NB4 (cell line): ENCODE results near the gene RASD1.

Experiments
- MAX ChIP-seq: IDR thresholded peaks from 2 replicates; pipeline ENCODE4 v1.6.1; 2011; ENCODE audit warnings: low read depth, low read length
- POLR2A ChIP-seq: IDR thresholded peaks from 2 replicates; pipeline ENCODE4 v1.6.1; 2011; ENCODE audit warnings: mild to moderate bottlenecking; ENCODE audit not compliant: insufficient read length; ENCODE audit errors: extremely low read depth
- TF ChIP-seq, protein P1 (sequence below): IDR thresholded peaks from one replicate; pipeline ENCODE4 v1.5.1; 2012; ENCODE audit warnings: low read depth, low read length

- TF ChIP-seq POLR2A: no peak
- TF ChIP-seq, protein P1, sequence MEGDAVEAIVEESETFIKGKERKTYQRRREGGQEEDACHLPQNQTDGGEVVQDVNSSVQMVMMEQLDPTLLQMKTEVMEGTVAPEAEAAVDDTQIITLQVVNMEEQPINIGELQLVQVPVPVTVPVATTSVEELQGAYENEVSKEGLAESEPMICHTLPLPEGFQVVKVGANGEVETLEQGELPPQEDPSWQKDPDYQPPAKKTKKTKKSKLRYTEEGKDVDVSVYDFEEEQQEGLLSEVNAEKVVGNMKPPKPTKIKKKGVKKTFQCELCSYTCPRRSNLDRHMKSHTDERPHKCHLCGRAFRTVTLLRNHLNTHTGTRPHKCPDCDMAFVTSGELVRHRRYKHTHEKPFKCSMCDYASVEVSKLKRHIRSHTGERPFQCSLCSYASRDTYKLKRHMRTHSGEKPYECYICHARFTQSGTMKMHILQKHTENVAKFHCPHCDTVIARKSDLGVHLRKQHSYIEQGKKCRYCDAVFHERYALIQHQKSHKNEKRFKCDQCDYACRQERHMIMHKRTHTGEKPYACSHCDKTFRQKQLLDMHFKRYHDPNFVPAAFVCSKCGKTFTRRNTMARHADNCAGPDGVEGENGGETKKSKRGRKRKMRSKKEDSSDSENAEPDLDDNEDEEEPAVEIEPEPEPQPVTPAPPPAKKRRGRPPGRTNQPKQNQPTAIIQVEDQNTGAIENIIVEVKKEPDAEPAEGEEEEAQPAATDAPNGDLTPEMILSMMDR: no peak
- TF ChIP-seq MAX: no peak
Observed at GRCh38 chr17:17494499-17494869, 1.7 kb downstream of the RASD1 start.
